Central memory CD8-positive, alpha-beta T cell (primary cell): Measurements from ENCODE around the gene PSMD11.
A peak's percentile ranks its signal among the peaks of the same experiment; 100 is the strongest.
"Not testable (repeated sequence)": the region's sequence is repeated elsewhere in the genome, so short reads cannot be mapped to it uniquely, and the experiment has no call there.

ENCODE experiments used
- ATAC-seq: fragments of 150-1000 bp; cut with Tn5 transposase; replicated peaks from 2 replicates; pipeline ENCODE4 v1.10.0; 2022; ENCODE audit warnings: mild to moderate bottlenecking, moderate FRiP score, moderate number of reproducible peaks; ENCODE audit not compliant: poor library complexity, severe bottlenecking; ENCODE audit errors: extremely low read depth
- DNase-seq, 2 donors: peaks; one replicate each; pipeline ENCODE4 v3.0.0; 2021; ENCODE audit warnings: low spot score in 2 of 2
- H3K27ac Mint-ChIP-seq: one replicate; pipeline ENCODE4 v1.8.0; 2022; ENCODE audit warnings: low read depth, mild to moderate bottlenecking, moderate library complexity, mixed read lengths
- H3K27me3 Mint-ChIP-seq: one replicate; pipeline ENCODE4 v1.8.0; 2022; ENCODE audit warnings: mixed read lengths
- H3K36me3 Mint-ChIP-seq: one replicate; pipeline ENCODE4 v1.8.0; 2022; ENCODE audit warnings: mild to moderate bottlenecking, moderate library complexity, mixed read lengths; ENCODE audit not compliant: insufficient read depth
- H3K4me1 Mint-ChIP-seq: one replicate; pipeline ENCODE4 v1.8.0; 2022; ENCODE audit warnings: mixed read lengths
- H3K4me3 Mint-ChIP-seq: one replicate; pipeline ENCODE4 v1.8.0; 2022; ENCODE audit warnings: mild to moderate bottlenecking, moderate library complexity, mixed read lengths
- H3K9me3 Mint-ChIP-seq: one replicate; pipeline ENCODE4 v1.8.0; 2022; ENCODE audit warnings: mixed read lengths

The PSMD11 gene

GRCh38 chr17:32444301-32445073 is at the start of gene PSMD11:
PSMD11 (plus strand) TSS chr17:32444510; CDS start chr17:32444524, 14 bp downstream.
- peak; percentile 97 to 99 for DNase-seq
- ATAC-seq: peak; percentile 97
- Mint-ChIP-seq H3K9me3 (no peaks in the 10 kb centered on the region), H3K4me3 (peak within 1 kb of the TSS; percentile 71), H3K27ac (peak within 1 kb of the TSS; percentile 82), H3K4me1 (peaks cover 30% of the 10 kb centered on the region), H3K27me3 (no peaks in the 10 kb centered on the region), H3K36me3 (peaks cover 26% of the 10 kb centered on the region)

DNA sequence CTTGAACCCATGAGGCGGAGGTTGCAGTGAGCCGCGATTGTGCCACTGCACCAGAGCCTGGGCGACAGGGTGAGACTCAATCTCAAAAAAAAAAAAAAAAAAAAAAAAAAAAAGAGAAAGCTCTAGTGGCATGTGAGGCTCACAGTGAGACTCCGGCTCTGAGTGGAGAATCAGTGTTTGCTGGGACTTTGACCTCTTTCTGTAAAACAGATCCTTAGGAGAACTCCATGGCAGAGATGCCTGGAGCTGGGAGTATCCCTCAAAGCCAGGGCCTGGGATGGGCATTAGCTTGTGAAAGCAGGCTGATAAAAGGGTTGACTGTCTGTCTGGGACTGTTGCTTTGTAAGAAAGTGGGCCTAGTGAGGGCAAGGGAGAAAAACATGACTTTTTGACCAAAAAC is 48.0 kb upstream of the PSMD11 start:
- Mint-ChIP-seq H3K36me3 (peaks cover 5% of the 10 kb centered on the region), H3K4me1 (peaks cover 7% of the 10 kb centered on the region), H3K27me3 (no peaks in the 10 kb centered on the region), H3K4me3 (no peak overlapping the region), H3K9me3 (no peaks in the 10 kb centered on the region), H3K27ac (no peak overlapping the region)
- ATAC-seq (no peak), DNase-seq (no peak)

GRCh38 chr17:32398946-32399345 is 45.4 kb upstream of the PSMD11 start:
- Mint-ChIP-seq H3K27me3 (no peaks in the 10 kb centered on the region), H3K4me3 (no peak overlapping the region), H3K27ac (peak overlapping the region; percentile 59), H3K9me3 (no peaks in the 10 kb centered on the region), H3K4me1 (peaks cover 7% of the 10 kb centered on the region), H3K36me3 (peaks cover 5% of the 10 kb centered on the region)
- ATAC-seq: no peak
- no peak for DNase-seq

GRCh38 chr17:32410085-32410484 is 34.2 kb upstream of the PSMD11 start:
- ATAC-seq, H3K27me3 Mint-ChIP-seq, H3K4me1 Mint-ChIP-seq, H3K4me3 Mint-ChIP-seq, H3K9me3 Mint-ChIP-seq, DNase-seq, H3K27ac Mint-ChIP-seq: not testable (repeated sequence)
- peaks cover 13% of the 10 kb centered on the region for H3K36me3 Mint-ChIP-seq

- Mint-ChIP-seq H3K4me1 (no peaks in the 10 kb centered on the region), H3K9me3 (peaks cover 8% of the 10 kb centered on the region), H3K4me3 (no peak overlapping the region), H3K27me3 (no peaks in the 10 kb centered on the region), H3K27ac (no peak overlapping the region), H3K36me3 (no peaks in the 10 kb centered on the region)
- ATAC-seq (no peak), DNase-seq (no peak)
These were observed 17.4 kb upstream of the PSMD11 start for GRCh38 chr17:32426894-32427293.

GRCh38 chr17:32429598-32429997 is 14.7 kb upstream of the PSMD11 start:
- ATAC-seq: no peak

DNA sequence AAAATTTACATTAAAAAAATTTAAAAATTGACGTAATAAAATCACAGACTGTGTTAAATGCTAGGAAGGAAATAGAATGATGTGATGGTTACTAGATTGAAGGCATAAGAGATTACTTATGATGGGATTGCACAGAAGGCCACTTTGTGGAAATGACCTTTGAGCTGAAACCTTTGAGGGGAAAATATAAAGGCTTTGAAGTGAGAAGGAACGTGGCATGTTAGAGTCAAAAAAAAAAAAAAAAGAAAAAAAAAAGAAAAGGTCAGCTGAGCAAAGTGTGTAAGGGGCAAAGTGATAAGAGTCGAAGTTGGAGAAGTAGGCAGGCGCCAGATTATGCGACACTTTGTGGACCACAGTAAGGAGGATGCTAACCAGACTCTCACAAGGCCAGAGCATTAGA is 3.6 kb upstream of the PSMD11 start:
- H3K9me3 Mint-ChIP-seq: no peaks in the 10 kb centered on the region
- H3K27ac Mint-ChIP-seq: no peak overlapping the region
- no peak overlapping the region for H3K4me3 Mint-ChIP-seq
- peaks cover 9% of the 10 kb centered on the region for H3K4me1 Mint-ChIP-seq
- H3K27me3 Mint-ChIP-seq: peaks cover 10% of the 10 kb centered on the region
- DNase-seq (no peak), ATAC-seq (no peak)
- peaks cover 3% of the 10 kb centered on the region for H3K36me3 Mint-ChIP-seq

More at GRCh38 chr17:32429598-32429997, 14.7 kb upstream of the PSMD11 start:
- Mint-ChIP-seq H3K27ac (no peak overlapping the region), H3K27me3 (no peaks in the 10 kb centered on the region), H3K4me1 (no peaks in the 10 kb centered on the region), H3K36me3 (no peaks in the 10 kb centered on the region), H3K9me3 (peaks cover 8% of the 10 kb centered on the region), H3K4me3 (no peak overlapping the region)
- no peak for DNase-seq

- peaks cover 5% of the 10 kb centered on the region for H3K36me3 Mint-ChIP-seq
- no peaks in the 10 kb centered on the region for H3K9me3 Mint-ChIP-seq
- DNase-seq (no peak), ATAC-seq (no peak)
- H3K27ac Mint-ChIP-seq: no peak overlapping the region
- H3K27me3 Mint-ChIP-seq: peaks cover 10% of the 10 kb centered on the region
- H3K4me1 Mint-ChIP-seq: peaks cover 20% of the 10 kb centered on the region
- no peak overlapping the region for H3K4me3 Mint-ChIP-seq
These were observed 2.4 kb upstream of the PSMD11 start for GRCh38 chr17:32441886-32442285.

GRCh38 chr17:32443827-32444300 is 446 bp upstream of the PSMD11 start:
- no peaks in the 10 kb centered on the region for H3K9me3 Mint-ChIP-seq
- ATAC-seq (peak; percentile 8), DNase-seq (no peak)
- H3K27me3 Mint-ChIP-seq: no peaks in the 10 kb centered on the region
- peaks cover 21% of the 10 kb centered on the region for H3K36me3 Mint-ChIP-seq
- peaks cover 26% of the 10 kb centered on the region for H3K4me1 Mint-ChIP-seq
- peak overlapping the region; percentile 71 for H3K4me3 Mint-ChIP-seq
- H3K27ac Mint-ChIP-seq: peak overlapping the region; percentile 82

- H3K9me3 Mint-ChIP-seq: no peaks in the 10 kb centered on the region
- no peaks in the 10 kb centered on the region for H3K27me3 Mint-ChIP-seq
- peaks cover 32% of the 10 kb centered on the region for H3K36me3 Mint-ChIP-seq
- DNase-seq (no peak), ATAC-seq (no peak)
- peak overlapping the region; percentile 82 for H3K27ac Mint-ChIP-seq
- peak overlapping the region; percentile 71 for H3K4me3 Mint-ChIP-seq
- H3K4me1 Mint-ChIP-seq: peaks cover 32% of the 10 kb centered on the region
These were observed 735 bp downstream of the PSMD11 start for GRCh38 chr17:32445074-32445415.

- Mint-ChIP-seq H3K36me3 (peaks cover 34% of the 10 kb centered on the region), H3K27ac (peak overlapping the region; percentile 82), H3K27me3 (no peaks in the 10 kb centered on the region), H3K4me1 (peaks cover 32% of the 10 kb centered on the region), H3K9me3 (no peaks in the 10 kb centered on the region), H3K4me3 (peak overlapping the region; percentile 71)
- no peak for DNase-seq
- ATAC-seq: no peak
These were observed 1.2 kb downstream of the PSMD11 start for GRCh38 chr17:32445497-32445896.

- peaks cover 32% of the 10 kb centered on the region for H3K4me1 Mint-ChIP-seq
- no peaks in the 10 kb centered on the region for H3K27me3 Mint-ChIP-seq
- H3K9me3 Mint-ChIP-seq: no peaks in the 10 kb centered on the region
- ATAC-seq (no peak), DNase-seq (no peak)
- peaks cover 38% of the 10 kb centered on the region for H3K36me3 Mint-ChIP-seq
- peak overlapping the region; percentile 82 for H3K27ac Mint-ChIP-seq
- H3K4me3 Mint-ChIP-seq: peak overlapping the region; percentile 71
These were observed 1.7 kb downstream of the PSMD11 start for GRCh38 chr17:32445971-32446370.

- ATAC-seq: no peak
- peak overlapping the region; percentile 71 for H3K4me3 Mint-ChIP-seq
- DNase-seq: no peak
- H3K27ac Mint-ChIP-seq: no peak overlapping the region
- H3K27me3 Mint-ChIP-seq: no peaks in the 10 kb centered on the region
- peaks cover 40% of the 10 kb centered on the region for H3K36me3 Mint-ChIP-seq
- peaks cover 32% of the 10 kb centered on the region for H3K4me1 Mint-ChIP-seq
- no peaks in the 10 kb centered on the region for H3K9me3 Mint-ChIP-seq
These were observed 2.6 kb downstream of the PSMD11 start for GRCh38 chr17:32446949-32447348.
